Esophagus (tissue), 2 donors: ENCODE data around the gene CACNA1G. TPM values are rescaled to one million over a fixed set of nuclear protein-coding genes. Genes with fewer than 3 reads are reported as not detected.

ENCODE experiments used
- H3K27ac ChIP-seq, 2 donors: one replicate each; pipeline ENCODE4 v1.5.1; 2013; ENCODE audit warnings: low read depth in 2 of 2, mild to moderate bottlenecking in 2 of 2, inconsistent platforms in 1 of 2, low read length in 1 of 2, moderate library complexity in 1 of 2
- H3K27me3 ChIP-seq, 2 donors: one replicate each; pipeline ENCODE4 v1.6.1; 2013; ENCODE audit warnings: low read length in 2 of 2, control low read depth in 1 of 2, mild to moderate bottlenecking in 1 of 2; ENCODE audit not compliant: insufficient read depth in 2 of 2, control insufficient read depth in 1 of 2
- H3K36me3 ChIP-seq, 2 donors: one replicate each; pipeline ENCODE4 v1.6.1; 2013; ENCODE audit warnings: low read length in 1 of 2; ENCODE audit not compliant: control insufficient read depth in 2 of 2, insufficient read depth in 2 of 2
- H3K4me1 ChIP-seq, 2 donors: one replicate each; pipeline ENCODE4 v1.6.1; 2013; ENCODE audit warnings: low read length in 1 of 2; ENCODE audit not compliant: control insufficient read depth in 2 of 2, insufficient read depth in 2 of 2
- H3K4me3 ChIP-seq, 2 donors: one replicate each; pipeline ENCODE4 v1.5.1; 2013; ENCODE audit warnings: low read length in 2 of 2, mild to moderate bottlenecking in 2 of 2, low read depth in 1 of 2, moderate library complexity in 1 of 2
- H3K9me3 ChIP-seq, 2 donors: one replicate each; pipeline ENCODE4 v1.6.1; 2013; ENCODE audit warnings: mild to moderate bottlenecking in 2 of 2, low read depth in 1 of 2, low read length in 1 of 2, moderate library complexity in 1 of 2; ENCODE audit not compliant: control insufficient read depth in 2 of 2, insufficient read depth in 1 of 2
- WGBS, 2 donors: extraction: QIAGEN DNeasy Blood & Tissue Kit; methylation state at CpG; one replicate each; pipeline ENCODE4 v1.1.7; 2013; 5-methylcytosine and 5-hydroxymethylcytosine counted together
- polyA plus RNA-seq, 2 donors: library from polyadenylated mRNA; stranded (reverse); fragments of 200-250 nt; gene quantifications; one replicate each; pipeline ENCODE4 v1.2.3, GENCODE V29; 2013
- donor health status: healthy with polysubstance abuse.
- donor health status: Bipolar disorder and iron deficiency.

The CACNA1G gene
- polyA plus RNA-seq, 2 donors = 0.06 to 0.13 TPM

- Histone ChIP-seq H3K9me3 (no peaks in the 10 kb centered on the region), H3K27me3 (no peaks in the 10 kb centered on the region), H3K4me1 (no peaks in the 10 kb centered on the region), H3K27ac (no peak overlapping the region), H3K36me3 (no peaks in the 10 kb centered on the region), H3K4me3 (no peak overlapping the region)
- 55 to 64% methylated on average over 5 of the region's 5 CpGs for WGBS, 2 donors
These were observed 59.7 kb downstream of the CACNA1G start for GRCh38 chr17:50620237-50620636.

GRCh38 chr17:50620858-50621257 lies 60.3 kb downstream of the CACNA1G start:
- WGBS, 2 donors = 66% methylated on average over 17 of the region's 17 CpGs
- no peaks in the 10 kb centered on the region for H3K36me3 ChIP-seq
- H3K9me3 ChIP-seq = no peaks in the 10 kb centered on the region
- H3K4me3 ChIP-seq = no peak overlapping the region
- no peaks in the 10 kb centered on the region for H3K4me1 ChIP-seq
- H3K27me3 ChIP-seq = no peaks in the 10 kb centered on the region
- no peak overlapping the region for H3K27ac ChIP-seq

- H3K27me3 ChIP-seq = no peaks in the 10 kb centered on the region
- 59 to 62% methylated on average over 16 of the region's 16 CpGs for WGBS, 2 donors
These were observed 61.1 kb downstream of the CACNA1G start for GRCh38 chr17:50621574-50622031.

GRCh38 chr17:50624321-50624934 lies 63.9 kb downstream of the CACNA1G start:
- Histone ChIP-seq H3K27me3 (no peaks in the 10 kb centered on the region), H3K9me3 (no peaks in the 10 kb centered on the region), H3K27ac (no peak overlapping the region), H3K4me1 (no peaks in the 10 kb centered on the region), H3K36me3 (no peaks in the 10 kb centered on the region), H3K4me3 (no peak overlapping the region)
- 51 to 75% methylated on average over 6 to 7 of the region's 7 CpGs for WGBS, 2 donors

More at GRCh38 chr17:50621574-50622031, 61.1 kb downstream of the CACNA1G start:
- Histone ChIP-seq H3K9me3 (no peaks in the 10 kb centered on the region), H3K27ac (no peak overlapping the region), H3K36me3 (no peaks in the 10 kb centered on the region), H3K4me1 (no peaks in the 10 kb centered on the region), H3K4me3 (no peak overlapping the region)

- no peaks in the 10 kb centered on the region for H3K27me3 ChIP-seq
These were observed 64.7 kb downstream of the CACNA1G start for GRCh38 chr17:50625032-50625871.

GRCh38 chr17:50626037-50626574 lies 65.6 kb downstream of the CACNA1G start:
- no peaks in the 10 kb centered on the region for H3K4me1 ChIP-seq
- no peak overlapping the region for H3K27ac ChIP-seq
- no peaks in the 10 kb centered on the region for H3K36me3 ChIP-seq
- no peaks in the 10 kb centered on the region for H3K27me3 ChIP-seq
- H3K9me3 ChIP-seq = no peaks in the 10 kb centered on the region
- no peak overlapping the region for H3K4me3 ChIP-seq
- 39 to 43% methylated on average over 18 to 19 of the region's 19 CpGs for WGBS, 2 donors

More at GRCh38 chr17:50625032-50625871, 64.7 kb downstream of the CACNA1G start:
- 81 to 84% methylated on average over 19 of the region's 19 CpGs for WGBS, 2 donors
- Histone ChIP-seq H3K36me3 (no peaks in the 10 kb centered on the region), H3K9me3 (no peaks in the 10 kb centered on the region), H3K4me3 (no peak overlapping the region), H3K4me1 (no peaks in the 10 kb centered on the region), H3K27ac (no peak overlapping the region)

- Histone ChIP-seq H3K4me3 (no peak overlapping the region), H3K4me1 (no peaks in the 10 kb centered on the region), H3K27me3 (no peaks in the 10 kb centered on the region), H3K36me3 (no peaks in the 10 kb centered on the region), H3K27ac (no peak overlapping the region), H3K9me3 (no peaks in the 10 kb centered on the region)
- 86 to 88% methylated on average over 17 of the region's 17 CpGs for WGBS, 2 donors
These were observed 66.7 kb downstream of the CACNA1G start for GRCh38 chr17:50627036-50627781.

- no peaks in the 10 kb centered on the region for H3K27me3 ChIP-seq
- no peaks in the 10 kb centered on the region for H3K36me3 ChIP-seq
- H3K9me3 ChIP-seq = no peaks in the 10 kb centered on the region
- no peak overlapping the region for H3K4me3 ChIP-seq
- H3K27ac ChIP-seq = no peak overlapping the region
- H3K4me1 ChIP-seq = no peaks in the 10 kb centered on the region
- WGBS, 2 donors = 45 to 56% methylated on average over 17 of the region's 17 CpGs
These were observed 67.5 kb downstream of the CACNA1G start for GRCh38 chr17:50627782-50628601.

- Histone ChIP-seq H3K36me3 (no peaks in the 10 kb centered on the region), H3K27ac (no peak overlapping the region), H3K4me1 (peaks cover 0 to 4% of the 10 kb centered on the region in 2 donors), H3K27me3 (no peaks in the 10 kb centered on the region), H3K4me3 (no peak overlapping the region), H3K9me3 (no peaks in the 10 kb centered on the region)
- 70 to 74% methylated on average over 6 of the region's 6 CpGs for WGBS, 2 donors
These were observed 69.4 kb downstream of the CACNA1G start for GRCh38 chr17:50629902-50630301.
